AG08396 (cell line): ENCODE data around the gene ZMYND15.
"Not testable (repeated sequence)": the region's sequence is repeated elsewhere in the genome, so short reads cannot be mapped to it uniquely, and the experiment has no call there.

Experiments used
- DNase-seq: peaks from one replicate; pipeline ENCODE4 v3.0.0; 2012; ENCODE audit warnings: low spot score, mixed read lengths

ZMYND15 gene

GRCh38 chr17:4739122-4740024 is at the start of gene ZMYND15, which contains the start of gene CXCL16:
ZMYND15 (plus strand) TSS chr17:4739833; CDS start chr17:4740549, 716 bp downstream.
CXCL16 (minus strand) TSS chr17:4739928; CDS start chr17:4739339, 589 bp downstream.
- peak; percentile 83 for DNase-seq

GRCh38 chr17:4689872-4690271 is 49.8 kb upstream of the ZMYND15 start:
- DNase-seq: not testable (repeated sequence)

- DNase-seq: no peak
Observed at GRCh38 chr17:4690745-4691144, 48.9 kb upstream of the ZMYND15 start.

- no peak for DNase-seq
Observed at GRCh38 chr17:4691686-4692085, 47.9 kb upstream of the ZMYND15 start.

GRCh38 chr17:4693416-4693815 is 46.2 kb upstream of the ZMYND15 start:
- DNase-seq: no peak

GRCh38 chr17:4696437-4696805 is 43.2 kb upstream of the ZMYND15 start:
- no peak for DNase-seq

- DNase-seq: not testable (repeated sequence)
Observed at GRCh38 chr17:4699401-4700056, 40.1 kb upstream of the ZMYND15 start.

- no peak for DNase-seq
Observed at GRCh38 chr17:4701116-4701515, 38.5 kb upstream of the ZMYND15 start.

- no peak for DNase-seq
Observed at GRCh38 chr17:4703330-4703691, 36.3 kb upstream of the ZMYND15 start.

GRCh38 chr17:4704574-4704907 is 35.1 kb upstream of the ZMYND15 start:
- not testable (repeated sequence) for DNase-seq

- no peak for DNase-seq
Observed at GRCh38 chr17:4704991-4705390, 34.6 kb upstream of the ZMYND15 start.

- peak; percentile 50 for DNase-seq
Observed at GRCh38 chr17:4706121-4706520, 33.5 kb upstream of the ZMYND15 start.

- DNase-seq: no peak
Observed at GRCh38 chr17:4708436-4708835, 31.2 kb upstream of the ZMYND15 start.

- peak; percentile 100 for DNase-seq
Observed at GRCh38 chr17:4709794-4710692, 29.6 kb upstream of the ZMYND15 start, which contains the start of gene ARRB2. ARRB2 (plus strand) TSS chr17:4710632; CDS start chr17:4710722, 90 bp downstream.

- no peak for DNase-seq
Observed at GRCh38 chr17:4710693-4711634, 28.7 kb upstream of the ZMYND15 start.

- no peak for DNase-seq
Observed at GRCh38 chr17:4711661-4712181, 27.9 kb upstream of the ZMYND15 start.

- no peak for DNase-seq
Observed at GRCh38 chr17:4712526-4712925, 27.1 kb upstream of the ZMYND15 start.

- not testable (repeated sequence) for DNase-seq
Observed at GRCh38 chr17:4714340-4715062, 25.1 kb upstream of the ZMYND15 start.

- no peak for DNase-seq
Observed at GRCh38 chr17:4715063-4715744, 24.4 kb upstream of the ZMYND15 start.
